HepG2 (cell line): ENCODE measurements around the gene AKAP8.

Source experiments
- CTCF ChIP-seq: sonication (generic); formaldehyde crosslinking; IDR thresholded peaks from 2 replicates; pipeline ENCODE4 v1.5.0; 2020; ENCODE audit warnings: mild to moderate bottlenecking, missing genetic modification reagents, moderate library complexity
- EZH2 ChIP-seq: conservative IDR thresholded peaks from 2 replicates; pipeline ENCODE4 v1.6.1; 2012; ENCODE audit warnings: mild to moderate bottlenecking, low read depth, low read length, moderate library complexity
- GABPA ChIP-seq, 2 experiments: IDR thresholded peaks; 2 replicates each; pipeline ENCODE4 v1.6.1; 2011 to 2016; ENCODE audit warnings: low read depth in 2 of 2, low read length in 1 of 2, missing biosample characterization in 1 of 2, missing genetic modification characterization in 1 of 2
- HDAC6 ChIP-seq: fragments of 200-600 bp; sonication (generic); IDR thresholded peaks from 2 replicates; pipeline ENCODE4 v1.7.0; 2017; ENCODE audit warnings: mild to moderate bottlenecking, antibody characterized with exemption, low read length, low read depth
- REPIN1 ChIP-seq: sonication (generic); formaldehyde crosslinking; IDR thresholded peaks from 2 replicates; pipeline ENCODE4 v1.8.0; 2022; ENCODE audit warnings: missing genetic modification reagents, low read depth, mild to moderate bottlenecking, borderline replicate concordance
- TAF1 ChIP-seq: sonication (generic); formaldehyde crosslinking; IDR thresholded peaks from 2 replicates; pipeline ENCODE4 v1.4.0; 2020; ENCODE audit warnings: missing genetic modification reagents
- ZBTB7A ChIP-seq: sonication (generic); formaldehyde crosslinking; IDR thresholded peaks from 2 replicates; pipeline ENCODE4 v1.8.0; 2022; ENCODE audit warnings: mild to moderate bottlenecking, missing genetic modification reagents

- TF ChIP-seq REPIN1 (CRISPR knock-in tag) = no peak
- TF ChIP-seq CTCF (CRISPR knock-in tag) = no peak
- TF ChIP-seq HDAC6 = no peak
- no peak for TF ChIP-seq ZBTB7A (CRISPR knock-in tag)
- no peak for TF ChIP-seq TAF1
- no peak for TF ChIP-seq EZH2
- TF ChIP-seq GABPA (IDR thresholded peaks at IDR 0.05; ENCODE audit: low read depth, low read length) = no peak
- TF ChIP-seq GABPA (CRISPR knock-in tag; IDR thresholded peaks at IDR 0.05; ENCODE audit: low read depth) = no peak
Observed at GRCh38 chr19:15412832-15413231, 33.2 kb upstream of the AKAP8 start.
